AML-193 (cell line): Measurements from ENCODE around the gene CDK15.

Source experiments
- DNase-seq, 2 experiments: peaks; one replicate each; lab custom pipeline; 2025; lab: John Stamatoyannopoulos, UW

Gene CDK15

GRCh38 chr2:201938156-201938775 is 131.9 kb downstream of the CDK15 start:
- DNase-seq: no peak

DNA sequence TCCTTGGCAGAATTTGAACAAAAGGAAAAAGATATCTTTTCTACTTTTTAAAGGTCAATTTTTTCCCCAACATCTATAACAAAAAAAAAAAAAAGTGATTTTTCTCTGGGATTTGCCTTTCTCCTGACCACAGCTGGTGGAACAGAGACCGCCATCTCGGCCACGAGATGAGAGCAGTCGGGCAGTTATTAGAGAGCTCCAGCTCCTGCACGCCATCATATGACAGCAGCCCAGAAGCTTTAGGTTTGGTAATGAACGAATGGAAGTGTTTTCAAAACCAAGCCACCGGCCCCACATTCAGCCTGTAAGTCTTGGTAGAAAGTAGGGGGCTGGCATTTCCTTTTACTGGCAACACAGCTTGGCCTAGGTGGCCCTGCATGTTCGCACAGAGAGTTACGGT is 132.4 kb downstream of the CDK15 start:
- no peak for DNase-seq

- no peak for DNase-seq
Measured at GRCh38 chr2:201939453-201939941, 133.2 kb downstream of the CDK15 start.

DNA sequence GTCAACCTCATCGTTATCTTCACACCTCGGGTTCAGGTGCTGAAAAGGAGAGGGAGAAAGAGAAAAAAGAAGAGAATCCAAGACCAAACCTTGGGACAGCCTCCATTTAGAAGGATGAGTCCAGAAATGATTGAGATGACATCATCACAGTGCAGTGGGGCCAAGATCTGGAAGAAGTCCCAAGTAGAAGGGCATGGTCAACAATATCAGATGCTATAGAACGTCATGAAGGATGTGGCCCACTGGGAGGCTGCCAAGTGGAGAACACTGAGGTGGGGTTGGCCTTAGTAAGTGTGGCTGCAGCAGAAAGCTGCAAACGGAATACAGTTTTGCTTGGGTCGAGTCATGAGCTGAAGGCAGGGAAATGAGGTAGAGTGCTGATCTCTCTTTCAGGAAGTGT is 136.2 kb downstream of the CDK15 start:
- DNase-seq: no peak
